ENCODE measurements around the gene CACNG5. TPM values are rescaled to one million over a fixed set of nuclear protein-coding genes. Genes with fewer than 3 reads are reported as not detected.

CACNG5 gene
- total and polyA plus RNA-seq, 2 donors (not counting 1 experiment from before 2014, with no cell fraction given): not detected

GRCh38 chr17:66923886-66924285, 89.0 kb downstream of the CACNG5 start:
- POLR2A ChIA-PET: no interaction called here
- H3K27me3 Mint-ChIP-seq: peaks cover 29% of the 10 kb centered on the region
- H2AFZ ChIP-seq (ENCODE audit: insufficient read depth, low read depth, low read length, poor library complexity, severe bottlenecking): no peak overlapping the region

GRCh38 chr17:66925811-66926500, 91.0 kb downstream of the CACNG5 start:
- no peak overlapping the region for H2AFZ ChIP-seq (ENCODE audit: insufficient read depth, low read depth, low read length, poor library complexity, severe bottlenecking)
- peaks cover 0 to 8% (median 4%) of the 10 kb centered on the region in 4 experiments for H3K27me3 ChIP-seq (replicated peaks in 1 of 4; ENCODE audit: control extremely low read depth in 1 of 4, control insufficient read depth in 3 of 4, insufficient read depth in 4 of 4, low read length in 3 of 4)
- intact Hi-C loops (cut with micrococcal nuclease): no loop called here
- H3K4me3 ChIP-seq (ENCODE audit: control extremely low read depth in 1 of 5, extremely low read depth in 1 of 5, insufficient read depth in 1 of 5, low read depth in 2 of 5, low read length in 4 of 5): no peak overlapping the region
- H3K4me1 ChIP-seq (ENCODE audit: control insufficient read depth in 2 of 2, insufficient read depth in 2 of 2, low read length in 2 of 2): no peaks in the 10 kb centered on the region
- H3K36me3 ChIP-seq (replicated peaks in 1 of 2; ENCODE audit: control extremely low read depth in 1 of 2, control insufficient read depth in 1 of 2, extremely low read depth in 1 of 2, insufficient read depth in 2 of 2, low read length in 1 of 2): no peaks in the 10 kb centered on the region
- Mint-ChIP-seq H3K4me3 (no peak overlapping the region), H3K27me3 (peaks cover 26% of the 10 kb centered on the region), H3K27ac (no peak overlapping the region), H3K4me1 (no peaks in the 10 kb centered on the region), H3K9me3 (ENCODE audit: insufficient read depth) (peaks cover 4% of the 10 kb centered on the region)
- DNase-seq (no peak), ATAC-seq (ENCODE audit: low read depth) (no peak)
- TF ChIP-seq, protein P1, sequence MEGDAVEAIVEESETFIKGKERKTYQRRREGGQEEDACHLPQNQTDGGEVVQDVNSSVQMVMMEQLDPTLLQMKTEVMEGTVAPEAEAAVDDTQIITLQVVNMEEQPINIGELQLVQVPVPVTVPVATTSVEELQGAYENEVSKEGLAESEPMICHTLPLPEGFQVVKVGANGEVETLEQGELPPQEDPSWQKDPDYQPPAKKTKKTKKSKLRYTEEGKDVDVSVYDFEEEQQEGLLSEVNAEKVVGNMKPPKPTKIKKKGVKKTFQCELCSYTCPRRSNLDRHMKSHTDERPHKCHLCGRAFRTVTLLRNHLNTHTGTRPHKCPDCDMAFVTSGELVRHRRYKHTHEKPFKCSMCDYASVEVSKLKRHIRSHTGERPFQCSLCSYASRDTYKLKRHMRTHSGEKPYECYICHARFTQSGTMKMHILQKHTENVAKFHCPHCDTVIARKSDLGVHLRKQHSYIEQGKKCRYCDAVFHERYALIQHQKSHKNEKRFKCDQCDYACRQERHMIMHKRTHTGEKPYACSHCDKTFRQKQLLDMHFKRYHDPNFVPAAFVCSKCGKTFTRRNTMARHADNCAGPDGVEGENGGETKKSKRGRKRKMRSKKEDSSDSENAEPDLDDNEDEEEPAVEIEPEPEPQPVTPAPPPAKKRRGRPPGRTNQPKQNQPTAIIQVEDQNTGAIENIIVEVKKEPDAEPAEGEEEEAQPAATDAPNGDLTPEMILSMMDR (IDR thresholded peaks at IDR 0.05): no peak
- no peak for TF ChIP-seq EZH2 (IDR thresholded peaks at IDR 0.05; ENCODE audit: borderline replicate concordance, insufficient read depth, low read depth, low read length, poor library complexity, severe bottlenecking)
- no peaks in the 10 kb centered on the region for H3K79me2 ChIP-seq (ENCODE audit: control insufficient read depth, insufficient read depth, low read length)
- H3K9ac ChIP-seq (ENCODE audit: low read length): no peak overlapping the region
- H3K9me3 ChIP-seq (ENCODE audit: control extremely low read depth in 1 of 3, control insufficient read depth in 2 of 3, insufficient read depth in 1 of 3, low read length in 2 of 3): peaks cover 0 to 5% (median 0%) of the 10 kb centered on the region in 3 donors
- 78% methylated on average over 5 of the region's 8 CpGs for WGBS (ENCODE audit: insufficient coverage)
- H3K4me2 ChIP-seq (replicated peaks; ENCODE audit: low read depth, low read length, poor library complexity, severe bottlenecking): no peak overlapping the region
- CTCF ChIA-PET: no interaction called here
- H4K20me1 ChIP-seq (ENCODE audit: control insufficient read depth, insufficient read depth, low read length, poor library complexity, severe bottlenecking): no peaks in the 10 kb centered on the region
- no peak overlapping the region for H3K27ac ChIP-seq (ENCODE audit: low read length in 2 of 2)
- POLR2A ChIA-PET: no interaction called here

More at GRCh38 chr17:66923886-66924285, 89.0 kb downstream of the CACNG5 start:
- no peak for ATAC-seq (ENCODE audit: low read depth)
- no peaks in the 10 kb centered on the region for H4K20me1 ChIP-seq (ENCODE audit: control insufficient read depth, insufficient read depth, low read length, poor library complexity, severe bottlenecking)
- H3K4me3 ChIP-seq (ENCODE audit: control extremely low read depth in 1 of 5, extremely low read depth in 1 of 5, insufficient read depth in 1 of 5, low read depth in 2 of 5, low read length in 4 of 5): no peak overlapping the region
- WGBS (ENCODE audit: insufficient coverage): 100% methylated on average over 1 of the region's 1 CpG
- intact Hi-C loops (cut with micrococcal nuclease): no loop called here
- H3K9ac ChIP-seq (ENCODE audit: low read length): no peak overlapping the region
- H3K4me1 ChIP-seq (ENCODE audit: control insufficient read depth in 2 of 2, insufficient read depth in 2 of 2, low read length in 2 of 2): no peaks in the 10 kb centered on the region
- no peak overlapping the region for H3K27ac Mint-ChIP-seq
- H3K36me3 ChIP-seq (replicated peaks in 1 of 2; ENCODE audit: control extremely low read depth in 1 of 2, control insufficient read depth in 1 of 2, extremely low read depth in 1 of 2, insufficient read depth in 2 of 2, low read length in 1 of 2): no peaks in the 10 kb centered on the region
- no peak overlapping the region for H3K4me3 Mint-ChIP-seq
- peaks cover 0 to 8% (median 4%) of the 10 kb centered on the region in 4 experiments for H3K27me3 ChIP-seq (replicated peaks in 1 of 4; ENCODE audit: control extremely low read depth in 1 of 4, control insufficient read depth in 3 of 4, insufficient read depth in 4 of 4, low read length in 3 of 4)
- H3K79me2 ChIP-seq (ENCODE audit: control insufficient read depth, insufficient read depth, low read length): no peaks in the 10 kb centered on the region
- peaks cover 0 to 4% (median 0%) of the 10 kb centered on the region in 3 donors for H3K9me3 ChIP-seq (ENCODE audit: control extremely low read depth in 1 of 3, control insufficient read depth in 2 of 3, insufficient read depth in 1 of 3, low read length in 2 of 3)
- no peak for DNase-seq
- H3K9me3 Mint-ChIP-seq (ENCODE audit: insufficient read depth): peaks cover 6% of the 10 kb centered on the region
- TF ChIP-seq, protein P1 (IDR thresholded peaks at IDR 0.05): no peak
- TF ChIP-seq EZH2 (IDR thresholded peaks at IDR 0.05; ENCODE audit: borderline replicate concordance, insufficient read depth, low read depth, low read length, poor library complexity, severe bottlenecking): no peak
- H3K4me1 Mint-ChIP-seq: no peaks in the 10 kb centered on the region
- no peak overlapping the region for H3K27ac ChIP-seq (ENCODE audit: low read length in 2 of 2)
- CTCF ChIA-PET: no interaction called here
- H3K4me2 ChIP-seq (replicated peaks; ENCODE audit: low read depth, low read length, poor library complexity, severe bottlenecking): no peak overlapping the region
